ENCODE data around the gene SCAP. TPM values are rescaled to one million over a fixed set of nuclear protein-coding genes. Genes with fewer than 3 reads are reported as not detected.

SCAP gene
- total and polyA plus RNA-seq, 2 of the 13 experiments (the other 11 are each of a cell fraction or from before 2014, with no cell fraction given), result 40.4 to 53.3 TPM

DNA sequence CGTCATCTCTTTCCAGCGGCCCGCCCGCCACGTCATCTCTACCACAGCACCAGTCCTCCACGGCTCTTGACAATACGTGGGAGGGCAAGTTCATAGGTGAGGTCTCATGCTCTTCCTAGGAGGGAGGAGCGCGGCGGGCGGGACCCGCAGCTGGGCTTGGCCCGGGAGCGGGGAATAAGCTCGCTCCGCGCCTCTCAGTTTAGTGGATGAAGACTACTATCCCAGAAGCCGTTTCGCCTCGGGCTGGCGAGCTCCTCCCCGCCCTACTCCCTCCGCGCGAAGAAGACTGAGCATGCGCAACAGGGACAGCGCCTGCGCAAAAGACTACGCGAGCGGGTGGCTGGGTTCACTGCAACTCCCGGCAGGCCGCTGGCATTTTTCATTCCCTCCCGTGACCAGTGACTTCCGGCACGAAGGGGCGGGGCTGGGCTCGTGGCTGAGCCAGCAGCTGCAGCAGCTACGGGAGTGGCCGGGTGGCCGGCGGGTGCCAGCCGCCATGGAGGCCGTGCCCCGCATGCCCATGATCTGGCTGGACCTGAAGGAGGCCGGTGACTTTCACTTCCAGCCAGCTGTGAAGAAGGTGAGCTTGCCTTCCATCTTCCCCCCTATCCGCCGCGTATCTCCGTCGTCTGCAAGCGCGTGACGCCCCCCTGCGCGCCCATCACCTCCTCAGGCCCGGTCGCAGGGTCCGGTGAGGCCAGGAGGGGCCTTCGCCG is 95.0 kb downstream of the SCAP start, which contains the start of gene PTPN23 (continued):
- TF ChIP-seq KDM2A (CRISPR knock-in tag; IDR thresholded peaks at IDR 0.05; ENCODE audit: borderline replicate concordance, low read depth) (peak; percentile 72), ZNF589 (CRISPR knock-in tag; conservative IDR thresholded peaks at IDR 0.05) (0 out of 2 replicates have a peak, but pooled peaks have one; percentile 0), HNRNPLL (IDR thresholded peaks at IDR 0.05; ENCODE audit: low read depth, low read length, poor library complexity, severe bottlenecking) (peak; percentile 78), ZNF569 (CRISPR knock-in tag; IDR thresholded peaks at IDR 0.05; ENCODE audit: borderline replicate concordance) (no peak), ZNF367 (CRISPR knock-in tag; IDR thresholded peaks at IDR 0.05; ENCODE audit: borderline replicate concordance) (no peak), SNAPC2 (CRISPR knock-in tag; IDR thresholded peaks at IDR 0.05) (peak; percentile 84; the same call in 1 of the 2 replicates), STAT5B (CRISPR knock-in tag; IDR thresholded peaks at IDR 0.05) (no peak), KDM6A (CRISPR knock-in tag; IDR thresholded peaks at IDR 0.05; ENCODE audit: low read depth) (no peak), ADNP (CRISPR knock-in tag; IDR thresholded peaks at IDR 0.05) (no peak), DMAP1 (CRISPR knock-in tag; IDR thresholded peaks at IDR 0.05) (peak; percentile 78; the same call in 1 of the 2 replicates), NFIB (CRISPR knock-in tag; IDR thresholded peaks at IDR 0.05; ENCODE audit: borderline replicate concordance) (no peak), ZFP82 (CRISPR knock-in tag; IDR thresholded peaks at IDR 0.05; ENCODE audit: borderline replicate concordance) (0 out of 2 replicates have a peak, but pooled peaks have one; percentile 43)
- TF ChIP-seq, protein P1, sequence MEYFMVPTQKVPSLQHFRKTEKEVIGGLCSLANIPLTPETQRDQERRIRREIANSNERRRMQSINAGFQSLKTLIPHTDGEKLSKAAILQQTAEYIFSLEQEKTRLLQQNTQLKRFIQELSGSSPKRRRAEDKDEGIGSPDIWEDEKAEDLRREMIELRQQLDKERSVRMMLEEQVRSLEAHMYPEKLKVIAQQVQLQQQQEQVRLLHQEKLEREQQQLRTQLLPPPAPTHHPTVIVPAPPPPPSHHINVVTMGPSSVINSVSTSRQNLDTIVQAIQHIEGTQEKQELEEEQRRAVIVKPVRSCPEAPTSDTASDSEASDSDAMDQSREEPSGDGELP (IDR thresholded peaks at IDR 0.05; ENCODE audit: borderline replicate concordance, low read depth), result peak; percentile 73; the same call in 1 of the 2 replicates
- TF ChIP-seq, protein P2, sequence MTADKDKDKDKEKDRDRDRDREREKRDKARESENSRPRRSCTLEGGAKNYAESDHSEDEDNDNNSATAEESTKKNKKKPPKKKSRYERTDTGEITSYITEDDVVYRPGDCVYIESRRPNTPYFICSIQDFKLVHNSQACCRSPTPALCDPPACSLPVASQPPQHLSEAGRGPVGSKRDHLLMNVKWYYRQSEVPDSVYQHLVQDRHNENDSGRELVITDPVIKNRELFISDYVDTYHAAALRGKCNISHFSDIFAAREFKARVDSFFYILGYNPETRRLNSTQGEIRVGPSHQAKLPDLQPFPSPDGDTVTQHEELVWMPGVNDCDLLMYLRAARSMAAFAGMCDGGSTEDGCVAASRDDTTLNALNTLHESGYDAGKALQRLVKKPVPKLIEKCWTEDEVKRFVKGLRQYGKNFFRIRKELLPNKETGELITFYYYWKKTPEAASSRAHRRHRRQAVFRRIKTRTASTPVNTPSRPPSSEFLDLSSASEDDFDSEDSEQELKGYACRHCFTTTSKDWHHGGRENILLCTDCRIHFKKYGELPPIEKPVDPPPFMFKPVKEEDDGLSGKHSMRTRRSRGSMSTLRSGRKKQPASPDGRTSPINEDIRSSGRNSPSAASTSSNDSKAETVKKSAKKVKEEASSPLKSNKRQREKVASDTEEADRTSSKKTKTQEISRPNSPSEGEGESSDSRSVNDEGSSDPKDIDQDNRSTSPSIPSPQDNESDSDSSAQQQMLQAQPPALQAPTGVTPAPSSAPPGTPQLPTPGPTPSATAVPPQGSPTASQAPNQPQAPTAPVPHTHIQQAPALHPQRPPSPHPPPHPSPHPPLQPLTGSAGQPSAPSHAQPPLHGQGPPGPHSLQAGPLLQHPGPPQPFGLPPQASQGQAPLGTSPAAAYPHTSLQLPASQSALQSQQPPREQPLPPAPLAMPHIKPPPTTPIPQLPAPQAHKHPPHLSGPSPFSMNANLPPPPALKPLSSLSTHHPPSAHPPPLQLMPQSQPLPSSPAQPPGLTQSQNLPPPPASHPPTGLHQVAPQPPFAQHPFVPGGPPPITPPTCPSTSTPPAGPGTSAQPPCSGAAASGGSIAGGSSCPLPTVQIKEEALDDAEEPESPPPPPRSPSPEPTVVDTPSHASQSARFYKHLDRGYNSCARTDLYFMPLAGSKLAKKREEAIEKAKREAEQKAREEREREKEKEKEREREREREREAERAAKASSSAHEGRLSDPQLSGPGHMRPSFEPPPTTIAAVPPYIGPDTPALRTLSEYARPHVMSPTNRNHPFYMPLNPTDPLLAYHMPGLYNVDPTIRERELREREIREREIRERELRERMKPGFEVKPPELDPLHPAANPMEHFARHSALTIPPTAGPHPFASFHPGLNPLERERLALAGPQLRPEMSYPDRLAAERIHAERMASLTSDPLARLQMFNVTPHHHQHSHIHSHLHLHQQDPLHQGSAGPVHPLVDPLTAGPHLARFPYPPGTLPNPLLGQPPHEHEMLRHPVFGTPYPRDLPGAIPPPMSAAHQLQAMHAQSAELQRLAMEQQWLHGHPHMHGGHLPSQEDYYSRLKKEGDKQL (CRISPR knock-in tag; IDR thresholded peaks at IDR 0.05; ENCODE audit: low read depth), result peak; percentile 43; the same call in 1 of the 2 replicates
- TF ChIP-seq, protein P3, sequence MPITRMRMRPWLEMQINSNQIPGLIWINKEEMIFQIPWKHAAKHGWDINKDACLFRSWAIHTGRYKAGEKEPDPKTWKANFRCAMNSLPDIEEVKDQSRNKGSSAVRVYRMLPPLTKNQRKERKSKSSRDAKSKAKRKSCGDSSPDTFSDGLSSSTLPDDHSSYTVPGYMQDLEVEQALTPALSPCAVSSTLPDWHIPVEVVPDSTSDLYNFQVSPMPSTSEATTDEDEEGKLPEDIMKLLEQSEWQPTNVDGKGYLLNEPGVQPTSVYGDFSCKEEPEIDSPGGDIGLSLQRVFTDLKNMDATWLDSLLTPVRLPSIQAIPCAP (CRISPR knock-in tag; IDR thresholded peaks at IDR 0.05; ENCODE audit: low read depth), result 0 out of 2 replicates have a peak, but pooled peaks have one; percentile 32
- TF ChIP-seq, protein P4, sequence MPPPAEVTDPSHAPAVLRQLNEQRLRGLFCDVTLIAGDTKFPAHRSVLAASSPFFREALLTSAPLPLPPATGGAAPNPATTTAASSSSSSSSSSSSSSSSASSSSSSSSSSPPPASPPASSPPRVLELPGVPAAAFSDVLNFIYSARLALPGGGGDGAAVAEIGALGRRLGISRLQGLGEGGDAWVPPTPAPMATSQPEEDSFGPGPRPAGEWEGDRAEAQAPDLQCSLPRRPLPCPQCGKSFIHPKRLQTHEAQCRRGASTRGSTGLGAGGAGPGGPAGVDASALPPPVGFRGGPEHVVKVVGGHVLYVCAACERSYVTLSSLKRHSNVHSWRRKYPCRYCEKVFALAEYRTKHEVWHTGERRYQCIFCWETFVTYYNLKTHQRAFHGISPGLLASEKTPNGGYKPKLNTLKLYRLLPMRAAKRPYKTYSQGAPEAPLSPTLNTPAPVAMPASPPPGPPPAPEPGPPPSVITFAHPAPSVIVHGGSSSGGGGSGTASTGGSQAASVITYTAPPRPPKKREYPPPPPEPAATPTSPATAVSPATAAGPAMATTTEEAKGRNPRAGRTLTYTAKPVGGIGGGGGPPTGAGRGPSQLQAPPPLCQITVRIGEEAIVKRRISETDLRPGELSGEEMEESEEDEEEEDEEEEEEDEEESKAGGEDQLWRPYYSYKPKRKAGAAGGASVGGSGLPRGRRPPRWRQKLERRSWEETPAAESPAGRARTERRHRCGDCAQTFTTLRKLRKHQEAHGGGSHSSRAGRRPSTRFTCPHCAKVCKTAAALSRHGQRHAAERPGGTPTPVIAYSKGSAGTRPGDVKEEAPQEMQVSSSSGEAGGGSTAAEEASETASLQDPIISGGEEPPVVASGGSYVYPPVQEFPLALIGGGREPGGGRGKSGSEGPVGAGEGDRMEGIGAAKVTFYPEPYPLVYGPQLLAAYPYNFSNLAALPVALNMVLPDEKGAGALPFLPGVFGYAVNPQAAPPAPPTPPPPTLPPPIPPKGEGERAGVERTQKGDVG (CRISPR knock-in tag; IDR thresholded peaks at IDR 0.05; ENCODE audit: borderline replicate concordance), result peak; percentile 65

Data from HepG2 (cell line).